Measurements from ENCODE around the gene KCNH3.

Gene KCNH3

GRCh38 chr12:49546481-49546880 lies 7.7 kb downstream of the KCNH3 start:
- H3K4me3 ChIP-seq (ENCODE audit: low read depth, low read length): no peak overlapping the region
- H3K4me1 ChIP-seq: no peaks in the 10 kb centered on the region
- no peaks in the 10 kb centered on the region for H3K9me3 ChIP-seq
- H3K36me3 ChIP-seq: no peaks in the 10 kb centered on the region
- H3K27me3 ChIP-seq: no peaks in the 10 kb centered on the region
- DNase-seq: no peak
- TF ChIP-seq CTCF (IDR thresholded peaks at IDR 0.05; ENCODE audit: low read depth, low read length): no peak

- Histone ChIP-seq H3K4me3 (ENCODE audit: low read depth, low read length) (no peak overlapping the region), H3K27me3 (no peaks in the 10 kb centered on the region), H3K4me1 (no peaks in the 10 kb centered on the region), H3K36me3 (no peaks in the 10 kb centered on the region), H3K9me3 (no peaks in the 10 kb centered on the region)
- no peak for TF ChIP-seq CTCF (IDR thresholded peaks at IDR 0.05; ENCODE audit: low read depth, low read length)
- DNase-seq: no peak
These were observed 8.4 kb downstream of the KCNH3 start for GRCh38 chr12:49547090-49547690.

- no peaks in the 10 kb centered on the region for H3K27me3 ChIP-seq
- no peak for TF ChIP-seq CTCF (IDR thresholded peaks at IDR 0.05; ENCODE audit: low read depth, low read length)
- H3K36me3 ChIP-seq: no peaks in the 10 kb centered on the region
- H3K4me1 ChIP-seq: no peaks in the 10 kb centered on the region
- no peak for DNase-seq
- no peaks in the 10 kb centered on the region for H3K9me3 ChIP-seq
- H3K4me3 ChIP-seq (ENCODE audit: low read depth, low read length): no peak overlapping the region
These were observed 9.6 kb downstream of the KCNH3 start for GRCh38 chr12:49548481-49548821.

- no peaks in the 10 kb centered on the region for H3K27me3 ChIP-seq
- no peak overlapping the region for H3K4me3 ChIP-seq (ENCODE audit: low read depth, low read length)
- H3K4me1 ChIP-seq: no peaks in the 10 kb centered on the region
- DNase-seq: no peak
- H3K36me3 ChIP-seq: no peaks in the 10 kb centered on the region
- no peak for TF ChIP-seq CTCF (IDR thresholded peaks at IDR 0.05; ENCODE audit: low read depth, low read length)
- no peaks in the 10 kb centered on the region for H3K9me3 ChIP-seq
These were observed 10.2 kb downstream of the KCNH3 start for GRCh38 chr12:49548822-49549648.

- no peak for TF ChIP-seq CTCF (IDR thresholded peaks at IDR 0.05; ENCODE audit: low read depth, low read length)
- no peaks in the 10 kb centered on the region for H3K9me3 ChIP-seq
- H3K36me3 ChIP-seq: no peaks in the 10 kb centered on the region
- H3K27me3 ChIP-seq: no peaks in the 10 kb centered on the region
- H3K4me1 ChIP-seq: no peaks in the 10 kb centered on the region
- no peak overlapping the region for H3K4me3 ChIP-seq (ENCODE audit: low read depth, low read length)
- DNase-seq: no peak
These were observed 11.2 kb downstream of the KCNH3 start for GRCh38 chr12:49549735-49550692.

Data from BE2C (cell line).